Measurements from ENCODE around the gene DIO3. TPM values are rescaled to one million over a fixed set of nuclear protein-coding genes. Genes with fewer than 3 reads are reported as not detected.

DIO3 gene
- total RNA-seq, 1 experiment from 2014 or later = not detected

- intact Hi-C loops (cut with micrococcal nuclease; ENCODE audit: unreplicated experiment) = no loop called here
- Histone ChIP-seq H3K27me3 (replicated peaks; ENCODE audit: insufficient read depth, low read depth, low read length, poor library complexity) (peaks cover 1% of the 10 kb centered on the region), H3K9me3 (ENCODE audit: low read depth, low read length, poor library complexity, severe bottlenecking) (no peaks in the 10 kb centered on the region), H3K4me3 (ENCODE audit: low read depth, low read length, poor library complexity, severe bottlenecking) (no peak overlapping the region), H3K36me3 (ENCODE audit: insufficient read depth, low read length, poor library complexity, severe bottlenecking) (no peaks in the 10 kb centered on the region), H3K4me1 (ENCODE audit: insufficient read depth, low read length, poor library complexity, severe bottlenecking) (no peaks in the 10 kb centered on the region), H3K27ac (ENCODE audit: low read depth, low read length, poor library complexity, severe bottlenecking) (no peak overlapping the region)
- no peak for DNase-seq (ENCODE audit: low spot score)
- ChIA-PET CTCF (no interaction called here), POLR2A (ENCODE audit: low non-redundant PET) (no interaction called here)
- no peak for TF ChIP-seq EZH2 (IDR thresholded peaks at IDR 0.05; ENCODE audit: borderline replicate concordance, low read depth, low read length, poor library complexity, severe bottlenecking)
- TF ChIP-seq, protein P1, sequence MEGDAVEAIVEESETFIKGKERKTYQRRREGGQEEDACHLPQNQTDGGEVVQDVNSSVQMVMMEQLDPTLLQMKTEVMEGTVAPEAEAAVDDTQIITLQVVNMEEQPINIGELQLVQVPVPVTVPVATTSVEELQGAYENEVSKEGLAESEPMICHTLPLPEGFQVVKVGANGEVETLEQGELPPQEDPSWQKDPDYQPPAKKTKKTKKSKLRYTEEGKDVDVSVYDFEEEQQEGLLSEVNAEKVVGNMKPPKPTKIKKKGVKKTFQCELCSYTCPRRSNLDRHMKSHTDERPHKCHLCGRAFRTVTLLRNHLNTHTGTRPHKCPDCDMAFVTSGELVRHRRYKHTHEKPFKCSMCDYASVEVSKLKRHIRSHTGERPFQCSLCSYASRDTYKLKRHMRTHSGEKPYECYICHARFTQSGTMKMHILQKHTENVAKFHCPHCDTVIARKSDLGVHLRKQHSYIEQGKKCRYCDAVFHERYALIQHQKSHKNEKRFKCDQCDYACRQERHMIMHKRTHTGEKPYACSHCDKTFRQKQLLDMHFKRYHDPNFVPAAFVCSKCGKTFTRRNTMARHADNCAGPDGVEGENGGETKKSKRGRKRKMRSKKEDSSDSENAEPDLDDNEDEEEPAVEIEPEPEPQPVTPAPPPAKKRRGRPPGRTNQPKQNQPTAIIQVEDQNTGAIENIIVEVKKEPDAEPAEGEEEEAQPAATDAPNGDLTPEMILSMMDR (conservative IDR thresholded peaks at IDR 0.05; ENCODE audit: low read depth, low read length) = no peak
- BruUV-seq (replicated peaks) = no TSS peak
Measured at GRCh38 chr14:101600336-101600890, 39.1 kb downstream of the DIO3 start.

DNA sequence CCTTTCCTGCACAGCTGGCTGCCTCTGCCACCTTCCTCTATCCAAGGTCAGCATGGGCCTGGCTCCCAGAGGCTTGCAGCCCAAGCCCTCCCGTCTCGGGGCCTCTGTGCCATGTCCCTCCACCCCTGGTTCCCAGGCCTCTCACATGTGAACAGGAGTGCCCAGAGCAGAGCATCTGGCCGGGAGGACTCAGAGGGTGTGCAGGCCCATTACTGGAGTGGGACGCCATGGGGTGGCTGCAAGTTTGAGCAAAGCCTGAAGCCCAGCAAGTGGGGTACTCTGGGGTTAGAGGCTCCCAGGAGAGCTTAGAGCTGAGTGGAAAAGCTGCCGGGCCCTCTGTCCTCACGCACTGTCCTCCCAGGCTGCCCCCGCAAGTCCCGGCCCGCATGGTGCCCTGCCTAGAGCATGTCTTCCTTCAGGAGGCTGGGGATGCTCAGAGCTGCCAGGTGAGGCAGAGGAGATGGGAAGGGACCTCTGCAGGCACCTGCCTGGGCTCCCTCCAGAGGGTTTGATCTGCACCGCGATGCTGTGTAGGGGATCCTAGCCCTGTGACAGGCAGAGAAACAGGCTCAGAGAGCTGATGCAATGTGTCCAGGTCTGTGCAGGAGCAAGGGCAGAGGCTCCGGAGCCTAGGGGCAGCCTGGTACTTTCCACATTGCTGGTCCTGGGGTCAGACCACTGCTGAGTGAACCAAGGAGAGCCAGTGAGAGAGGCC is 39.8 kb downstream of the DIO3 start:
- BruUV-seq (replicated peaks) = no TSS peak
- intact Hi-C loops (cut with micrococcal nuclease; ENCODE audit: unreplicated experiment) = no loop called here
- Histone ChIP-seq H3K27ac (ENCODE audit: low read depth, low read length, poor library complexity, severe bottlenecking) (no peak overlapping the region), H3K9me3 (ENCODE audit: low read depth, low read length, poor library complexity, severe bottlenecking) (no peaks in the 10 kb centered on the region), H3K4me1 (ENCODE audit: insufficient read depth, low read length, poor library complexity, severe bottlenecking) (no peaks in the 10 kb centered on the region), H3K36me3 (ENCODE audit: insufficient read depth, low read length, poor library complexity, severe bottlenecking) (no peaks in the 10 kb centered on the region), H3K4me3 (ENCODE audit: low read depth, low read length, poor library complexity, severe bottlenecking) (no peak overlapping the region), H3K27me3 (replicated peaks; ENCODE audit: insufficient read depth, low read depth, low read length, poor library complexity) (peaks cover 8% of the 10 kb centered on the region)
- DNase-seq (ENCODE audit: low spot score) = no peak
- no peak for TF ChIP-seq EZH2 (IDR thresholded peaks at IDR 0.05; ENCODE audit: borderline replicate concordance, low read depth, low read length, poor library complexity, severe bottlenecking)
- TF ChIP-seq, protein P1 (conservative IDR thresholded peaks at IDR 0.05; ENCODE audit: low read depth, low read length) = no peak
- ChIA-PET POLR2A (ENCODE audit: low non-redundant PET) (no interaction called here), CTCF (no interaction called here)

- Histone ChIP-seq H3K36me3 (ENCODE audit: insufficient read depth, low read length, poor library complexity, severe bottlenecking) (no peaks in the 10 kb centered on the region), H3K4me3 (ENCODE audit: low read depth, low read length, poor library complexity, severe bottlenecking) (no peak overlapping the region), H3K27ac (ENCODE audit: low read depth, low read length, poor library complexity, severe bottlenecking) (no peak overlapping the region), H3K4me1 (ENCODE audit: insufficient read depth, low read length, poor library complexity, severe bottlenecking) (no peaks in the 10 kb centered on the region), H3K27me3 (replicated peaks; ENCODE audit: insufficient read depth, low read depth, low read length, poor library complexity) (peaks cover 16% of the 10 kb centered on the region), H3K9me3 (ENCODE audit: low read depth, low read length, poor library complexity, severe bottlenecking) (no peaks in the 10 kb centered on the region)
- no peak for DNase-seq (ENCODE audit: low spot score)
- ChIA-PET POLR2A (ENCODE audit: low non-redundant PET) (no interaction called here), CTCF (no interaction called here)
- intact Hi-C loops (cut with micrococcal nuclease; ENCODE audit: unreplicated experiment) = no loop called here
- TF ChIP-seq EZH2 (IDR thresholded peaks at IDR 0.05; ENCODE audit: borderline replicate concordance, low read depth, low read length, poor library complexity, severe bottlenecking) = no peak
- TF ChIP-seq, protein P1 (conservative IDR thresholded peaks at IDR 0.05; ENCODE audit: low read depth, low read length) = no peak
- BruUV-seq (replicated peaks) = no TSS peak
Measured at GRCh38 chr14:101601606-101602465, 40.5 kb downstream of the DIO3 start.
